Superior temporal gyrus (tissue), 1 donor: ENCODE measurements around the gene PCDHGA1.
A peak's percentile ranks its signal among the peaks of the same experiment; 100 is the strongest.
"Not testable (repeated sequence)": the region's sequence is repeated elsewhere in the genome, so short reads cannot be mapped to it uniquely, and the experiment has no call there.

ENCODE experiments used
- DNase-seq: peaks from one replicate; pipeline ENCODE4 v3.0.0-alpha.2; 2016; ENCODE audit errors: extremely low spot score

The PCDHGA1 gene

DNA sequence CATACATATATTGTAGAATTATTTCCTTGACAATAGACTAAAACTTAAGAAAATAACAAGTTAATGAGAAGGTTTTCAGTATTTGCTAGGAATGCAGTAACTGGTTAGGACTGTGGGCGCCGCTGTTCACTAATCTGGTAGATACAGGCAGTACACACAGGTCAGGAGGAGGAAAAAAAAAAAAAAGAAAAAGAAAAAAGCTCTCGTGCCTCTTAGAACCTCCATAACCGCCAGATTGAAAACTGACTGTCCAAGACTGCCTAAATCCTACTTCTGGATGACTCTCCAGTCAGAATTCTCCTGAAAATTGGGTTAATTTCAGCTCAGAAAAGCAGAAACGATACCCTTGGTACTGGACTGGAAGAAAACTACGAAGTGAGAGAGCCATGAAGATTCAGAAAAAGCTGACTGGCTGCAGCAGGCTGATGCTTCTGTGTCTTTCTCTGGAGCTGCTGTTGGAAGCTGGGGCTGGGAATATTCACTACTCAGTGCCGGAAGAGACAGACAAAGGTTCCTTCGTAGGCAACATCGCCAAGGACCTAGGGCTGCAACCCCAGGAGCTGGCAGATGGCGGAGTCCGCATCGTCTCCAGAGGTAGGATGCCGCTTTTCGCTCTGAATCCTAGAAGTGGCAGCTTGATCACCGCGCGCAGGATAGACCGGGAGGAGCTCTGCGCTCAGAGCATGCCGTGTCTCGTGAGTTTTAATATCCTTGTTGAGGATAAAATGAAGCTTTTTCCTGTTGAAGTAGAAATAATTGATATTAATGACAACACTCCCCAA, at the start of gene PCDHGA1:
Gene PCDHGA1, plus strand, starts transcription at position 216 of the 782 bp plus-strand sequence.
- no peak for DNase-seq

DNA sequence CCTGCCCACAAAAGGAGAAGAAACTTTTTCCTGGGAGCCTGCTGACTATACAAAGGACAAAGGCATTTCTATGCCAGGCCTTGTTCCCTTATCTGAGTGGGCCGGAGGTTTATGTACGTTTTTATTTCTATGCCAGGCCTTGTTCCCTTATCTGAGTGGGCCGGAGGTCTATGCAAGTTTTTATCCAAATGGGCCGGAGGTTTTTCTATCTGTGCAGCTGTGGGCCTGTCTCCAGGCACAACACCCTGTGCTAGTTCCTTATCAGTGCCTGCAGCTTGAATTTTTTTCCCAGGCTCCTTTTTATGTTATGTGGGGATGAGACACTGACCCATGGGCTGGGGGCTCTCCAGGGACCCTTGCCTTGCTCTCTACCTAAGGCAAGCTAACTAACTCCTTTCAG, 31.9 kb upstream of the PCDHGA1 start:
- DNase-seq = no peak

DNA sequence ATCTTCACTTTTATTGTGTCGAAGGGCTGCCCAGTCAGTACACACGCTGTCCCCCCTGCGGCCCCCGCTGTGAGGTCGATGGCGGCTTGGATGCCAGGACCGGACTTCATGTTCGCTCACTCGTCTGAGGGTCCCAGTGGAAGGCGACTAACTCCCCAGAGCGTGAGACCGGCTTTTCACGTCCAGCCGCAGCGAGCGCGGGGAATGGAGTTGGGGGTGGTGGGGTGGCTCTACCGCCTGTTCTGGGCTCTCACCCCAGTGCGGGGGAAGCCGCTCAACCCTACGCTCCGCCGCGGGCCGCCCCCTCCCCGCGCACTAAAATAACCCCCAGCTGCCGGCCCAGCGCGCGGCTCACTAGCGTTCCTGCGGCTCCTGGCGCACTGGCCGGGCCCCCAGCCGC, 26.6 kb upstream of the PCDHGA1 start, which contains the start of gene SLC25A2:
Gene SLC25A2, minus strand, starts transcription at position 294 of the 400 bp plus-strand sequence. Its CDS starts 184 bp downstream, at position 110.
- DNase-seq = no peak

- no peak for DNase-seq
Observed at GRCh38 chr5:141306630-141307029, 23.7 kb upstream of the PCDHGA1 start.

GRCh38 chr5:141313711-141314110, 16.6 kb upstream of the PCDHGA1 start:
- no peak for DNase-seq

GRCh38 chr5:141316963-141317362, 13.4 kb upstream of the PCDHGA1 start:
- DNase-seq = not testable (repeated sequence)

DNA sequence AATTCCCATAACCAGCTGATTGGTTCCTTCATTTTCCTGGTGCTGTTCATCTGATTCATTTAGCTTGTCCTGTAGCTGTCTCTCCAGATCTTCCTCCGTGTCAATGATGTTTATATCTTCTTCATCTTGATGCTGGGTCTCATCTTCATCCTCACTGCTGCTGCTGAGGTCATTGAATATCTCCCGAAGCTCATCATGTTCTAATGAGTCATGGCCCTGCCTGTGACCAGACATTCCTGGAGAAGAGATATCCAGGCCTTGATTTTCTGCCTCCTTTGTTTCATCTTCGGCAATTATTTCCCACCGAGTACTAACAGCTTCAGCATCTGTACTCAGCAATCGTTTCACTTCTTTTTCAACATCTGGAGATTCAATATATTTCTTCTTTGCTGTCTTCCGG, 11.1 kb upstream of the PCDHGA1 start:
- no peak for DNase-seq

DNA sequence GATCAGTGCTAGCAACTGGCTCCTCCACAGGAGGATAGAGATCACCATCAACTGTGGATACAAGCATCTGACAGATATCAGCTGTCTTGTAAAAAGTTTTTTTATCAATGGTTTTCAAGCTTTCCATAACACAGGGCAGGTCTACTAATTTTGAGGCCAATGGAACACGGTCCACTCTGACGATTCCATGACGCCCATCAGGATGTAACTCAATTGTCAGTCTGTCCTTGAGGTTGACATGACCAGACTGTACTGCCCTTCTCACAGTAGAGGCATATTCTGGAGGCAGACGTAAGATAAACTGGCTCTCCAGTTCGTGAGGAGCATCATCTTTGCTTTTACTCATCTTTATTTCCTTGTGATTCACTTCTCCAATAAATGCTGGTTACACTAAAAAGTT, 10.6 kb upstream of the PCDHGA1 start:
- no peak for DNase-seq

- peak; percentile 95 for DNase-seq
Observed at GRCh38 chr5:141320225-141321169, 9.8 kb upstream of the PCDHGA1 start, which contains the start of gene TAF7. TAF7 (minus strand) TSS chr5:141320784; CDS start chr5:141320044, 740 bp downstream.

DNA sequence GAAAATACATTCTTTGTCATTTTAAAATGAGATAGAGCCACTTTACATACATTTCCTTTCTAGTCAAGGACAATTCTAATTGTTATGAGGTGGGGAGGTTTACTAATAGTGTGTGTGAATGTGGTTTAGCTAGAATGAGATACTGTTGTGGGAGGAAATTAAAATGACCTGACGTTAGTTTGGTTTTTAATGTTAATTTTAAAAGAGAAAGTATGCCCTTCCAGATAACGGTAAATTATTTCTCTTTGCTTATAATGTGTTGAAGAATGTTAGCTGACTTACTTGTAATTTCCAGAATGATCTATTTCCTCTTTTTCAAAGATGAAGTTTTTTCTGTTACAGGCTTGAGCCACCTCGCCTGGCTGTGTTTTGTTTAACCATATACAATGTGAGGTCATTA, 8.1 kb upstream of the PCDHGA1 start:
- no peak for DNase-seq

DNA sequence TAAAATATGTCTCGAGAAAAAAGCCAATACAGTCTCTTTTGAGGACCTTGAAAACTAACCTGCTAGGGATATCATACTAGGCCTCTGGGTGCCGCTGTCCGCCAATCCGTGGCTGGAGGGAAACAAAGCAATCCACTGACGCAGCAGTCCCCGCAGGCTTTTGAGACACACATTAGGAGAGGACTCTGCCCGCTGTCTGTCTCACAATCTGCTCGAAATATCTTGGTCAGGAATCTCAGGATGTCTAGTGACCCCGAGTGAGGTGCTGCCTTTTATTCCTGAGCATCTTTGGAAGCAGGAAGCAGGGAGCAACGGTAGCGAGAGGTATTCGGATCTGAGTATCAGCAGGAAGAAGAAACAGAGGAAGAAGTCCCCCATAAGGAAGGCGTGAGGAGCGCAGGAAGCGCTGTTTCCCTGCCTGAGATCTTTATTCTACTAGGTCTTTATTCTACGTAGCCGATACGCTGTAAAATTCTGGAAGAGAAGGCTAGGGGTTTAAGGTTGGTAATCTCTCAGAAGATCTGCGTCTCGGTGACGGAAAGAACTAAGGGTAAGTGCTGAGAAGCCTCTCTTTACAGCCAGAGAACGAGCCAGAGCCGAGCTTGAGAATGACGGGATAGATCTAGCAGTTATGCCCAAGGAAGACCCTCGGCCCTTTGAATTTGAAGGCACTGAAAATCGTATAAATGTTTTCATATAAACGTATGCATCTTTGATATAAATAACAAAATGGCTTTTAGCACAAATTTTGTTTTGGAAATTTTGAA, 4.0 kb upstream of the PCDHGA1 start:
- peak; percentile 85 for DNase-seq

- DNase-seq = no peak
Observed at GRCh38 chr5:141328231-141328630, 2.1 kb upstream of the PCDHGA1 start.

DNA sequence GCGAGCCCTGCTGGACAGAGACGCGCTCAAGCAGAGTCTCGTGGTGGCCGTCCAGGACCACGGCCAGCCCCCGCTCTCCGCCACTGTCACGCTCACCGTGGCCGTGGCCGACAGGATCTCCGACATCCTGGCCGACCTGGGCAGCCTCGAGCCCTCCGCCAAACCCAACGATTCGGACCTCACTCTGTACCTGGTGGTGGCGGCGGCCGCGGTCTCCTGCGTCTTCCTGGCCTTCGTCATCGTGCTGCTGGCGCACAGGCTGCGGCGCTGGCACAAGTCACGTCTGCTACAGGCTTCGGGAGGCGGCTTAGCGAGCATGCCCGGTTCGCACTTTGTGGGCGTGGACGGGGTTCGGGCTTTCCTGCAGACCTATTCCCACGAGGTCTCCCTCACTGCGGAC, 2.3 kb downstream of the PCDHGA1 start:
- not testable (repeated sequence) for DNase-seq

GRCh38 chr5:141338538-141339306, 8.4 kb downstream of the PCDHGA1 start, which contains the start of gene PCDHGA2:
PCDHGA2 (plus strand) TSS chr5:141338760.
- DNase-seq = no peak

GRCh38 chr5:141340781-141341354, 10.6 kb downstream of the PCDHGA1 start:
- DNase-seq = not testable (repeated sequence)

GRCh38 chr5:141342773-141343172, 12.5 kb downstream of the PCDHGA1 start:
- no peak for DNase-seq

GRCh38 chr5:141343242-141343952, 13.1 kb downstream of the PCDHGA1 start, which contains the start of gene PCDHGA3:
PCDHGA3 (plus strand) TSS chr5:141343829; CDS start chr5:141344034, 205 bp downstream.
- DNase-seq = no peak

DNA sequence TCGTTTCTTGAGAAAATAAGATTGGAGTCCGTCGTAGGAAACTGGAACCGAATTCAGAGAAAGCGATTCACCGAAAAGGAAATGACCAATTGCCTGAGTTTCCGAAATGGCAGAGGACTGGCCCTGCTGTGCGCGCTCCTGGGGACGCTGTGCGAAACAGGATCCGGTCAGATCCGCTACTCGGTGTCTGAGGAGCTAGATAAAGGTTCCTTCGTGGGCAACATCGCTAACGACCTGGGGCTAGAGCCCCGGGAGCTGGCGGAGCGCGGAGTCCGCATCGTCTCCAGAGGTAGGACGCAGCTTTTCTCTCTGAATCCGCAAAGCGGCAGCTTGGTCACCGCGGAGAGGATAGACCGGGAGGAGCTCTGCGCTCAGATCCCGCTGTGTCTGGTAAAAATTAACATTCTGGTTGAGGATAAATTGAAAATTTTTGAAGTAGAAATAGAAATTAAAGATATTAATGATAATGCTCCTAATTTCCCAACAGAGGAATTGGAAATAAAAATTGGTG, 13.7 kb downstream of the PCDHGA1 start:
- DNase-seq = no peak

- DNase-seq = no peak
Observed at GRCh38 chr5:141345327-141345726, 15.0 kb downstream of the PCDHGA1 start.
